Prostate gland (tissue), 2 donors: ENCODE results near the gene FBXL2.

Experiments
- POLR2A ChIP-seq: fragments of 450-650 bp; IDR thresholded peaks from one replicate; pipeline ENCODE4 v1.6.1; 2016; ENCODE audit warnings: antibody characterized with exemption, mild to moderate bottlenecking
- TF ChIP-seq, protein P1 (sequence below), 4 experiments: fragments of 200-600 bp in 2 of 4; fragments of 450-650 bp in 2 of 4; sonication (generic) in 2 of 4; IDR thresholded peaks; 1 replicate in 3 of 4; 2 replicates in 1 of 4; pipeline ENCODE4 v1.5.1; 2016 to 2019; ENCODE audit warnings: antibody characterized with exemption in 4 of 4, mild to moderate bottlenecking in 2 of 4, moderate library complexity in 2 of 4

DNA sequence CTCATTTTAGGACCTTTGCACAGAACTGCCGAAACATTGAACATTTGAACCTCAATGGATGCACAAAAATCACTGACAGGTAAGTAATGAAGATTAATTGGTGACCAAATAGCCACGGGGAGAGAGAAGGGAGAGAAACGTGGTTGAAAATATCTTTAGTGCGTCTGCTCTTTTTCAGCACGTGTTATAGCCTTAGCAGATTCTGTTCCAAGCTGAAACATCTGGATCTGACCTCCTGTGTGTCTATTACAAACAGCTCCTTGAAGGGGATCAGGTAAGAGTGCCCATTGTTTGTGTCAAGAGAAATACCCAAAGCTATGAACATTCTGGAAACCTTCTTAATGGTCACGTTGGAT, 95.8 kb downstream of the FBXL2 start:
- TF ChIP-seq POLR2A: no peak
- TF ChIP-seq, protein P1, sequence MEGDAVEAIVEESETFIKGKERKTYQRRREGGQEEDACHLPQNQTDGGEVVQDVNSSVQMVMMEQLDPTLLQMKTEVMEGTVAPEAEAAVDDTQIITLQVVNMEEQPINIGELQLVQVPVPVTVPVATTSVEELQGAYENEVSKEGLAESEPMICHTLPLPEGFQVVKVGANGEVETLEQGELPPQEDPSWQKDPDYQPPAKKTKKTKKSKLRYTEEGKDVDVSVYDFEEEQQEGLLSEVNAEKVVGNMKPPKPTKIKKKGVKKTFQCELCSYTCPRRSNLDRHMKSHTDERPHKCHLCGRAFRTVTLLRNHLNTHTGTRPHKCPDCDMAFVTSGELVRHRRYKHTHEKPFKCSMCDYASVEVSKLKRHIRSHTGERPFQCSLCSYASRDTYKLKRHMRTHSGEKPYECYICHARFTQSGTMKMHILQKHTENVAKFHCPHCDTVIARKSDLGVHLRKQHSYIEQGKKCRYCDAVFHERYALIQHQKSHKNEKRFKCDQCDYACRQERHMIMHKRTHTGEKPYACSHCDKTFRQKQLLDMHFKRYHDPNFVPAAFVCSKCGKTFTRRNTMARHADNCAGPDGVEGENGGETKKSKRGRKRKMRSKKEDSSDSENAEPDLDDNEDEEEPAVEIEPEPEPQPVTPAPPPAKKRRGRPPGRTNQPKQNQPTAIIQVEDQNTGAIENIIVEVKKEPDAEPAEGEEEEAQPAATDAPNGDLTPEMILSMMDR (IDR thresholded peaks at IDR 0.05): no peak
